Stimulated activated memory B cell treated with anti-CD40 and anti-IgM and Interleukin-4, amounts not matched to agents 10 μg/mL and 1 μg/mL and 100 μg/mL, for 72 hours (primary cell): Measurements from ENCODE around the gene TPRG1L.

Source experiments
- ATAC-seq: fragments of 150-1000 bp; cut with Tn5 transposase; 2 replicates; pipeline ENCODE4 v1.10.0; 2021
- H3K27ac Mint-ChIP-seq: one replicate; pipeline ENCODE4 v1.8.0; 2022; ENCODE audit warnings: mild to moderate bottlenecking, mixed read lengths
- H3K27me3 Mint-ChIP-seq: one replicate; pipeline ENCODE4 v1.8.0; 2022; ENCODE audit warnings: mixed read lengths
- H3K36me3 Mint-ChIP-seq: one replicate; pipeline ENCODE4 v1.8.0; 2022; ENCODE audit warnings: mixed read lengths
- H3K4me1 Mint-ChIP-seq: one replicate; pipeline ENCODE4 v1.8.0; 2022; ENCODE audit warnings: mixed read lengths
- H3K4me3 Mint-ChIP-seq: one replicate; pipeline ENCODE4 v1.8.0; 2022; ENCODE audit warnings: mild to moderate bottlenecking, moderate library complexity, mixed read lengths
- H3K9me3 Mint-ChIP-seq: one replicate; pipeline ENCODE4 v1.8.0; 2022; ENCODE audit warnings: mixed read lengths

Gene TPRG1L

GRCh38 chr1:3599816-3600215 is 25.0 kb upstream of the TPRG1L start:
- no peak overlapping the region for H3K4me3 Mint-ChIP-seq
- H3K36me3 Mint-ChIP-seq: no peaks in the 10 kb centered on the region
- peaks cover 35% of the 10 kb centered on the region for H3K27me3 Mint-ChIP-seq
- H3K9me3 Mint-ChIP-seq: no peaks in the 10 kb centered on the region
- H3K27ac Mint-ChIP-seq: no peak overlapping the region
- H3K4me1 Mint-ChIP-seq: peaks cover 27% of the 10 kb centered on the region
- no peak for ATAC-seq

- peaks cover 27% of the 10 kb centered on the region for H3K4me1 Mint-ChIP-seq
- H3K27ac Mint-ChIP-seq: no peak overlapping the region
Measured at GRCh38 chr1:3600354-3600753, 24.5 kb upstream of the TPRG1L start.

GRCh38 chr1:3601743-3602142 is 23.1 kb upstream of the TPRG1L start:
- Mint-ChIP-seq H3K36me3 (no peaks in the 10 kb centered on the region), H3K9me3 (no peaks in the 10 kb centered on the region), H3K27ac (no peak overlapping the region), H3K27me3 (peaks cover 35% of the 10 kb centered on the region), H3K4me1 (peaks cover 25% of the 10 kb centered on the region), H3K4me3 (no peak overlapping the region)
- ATAC-seq: no peak

More at GRCh38 chr1:3600354-3600753, 24.5 kb upstream of the TPRG1L start:
- Mint-ChIP-seq H3K27me3 (peaks cover 35% of the 10 kb centered on the region), H3K36me3 (no peaks in the 10 kb centered on the region), H3K4me3 (no peak overlapping the region), H3K9me3 (no peaks in the 10 kb centered on the region)
- ATAC-seq: no peak

GRCh38 chr1:3602375-3602774 is 22.4 kb upstream of the TPRG1L start:
- Mint-ChIP-seq H3K4me3 (no peak overlapping the region), H3K27me3 (peaks cover 36% of the 10 kb centered on the region), H3K9me3 (no peaks in the 10 kb centered on the region), H3K36me3 (no peaks in the 10 kb centered on the region), H3K27ac (no peak overlapping the region), H3K4me1 (peaks cover 19% of the 10 kb centered on the region)
- ATAC-seq: no peak

GRCh38 chr1:3603156-3603555 is 21.7 kb upstream of the TPRG1L start:
- Mint-ChIP-seq H3K9me3 (no peaks in the 10 kb centered on the region), H3K36me3 (no peaks in the 10 kb centered on the region), H3K27me3 (peaks cover 30% of the 10 kb centered on the region), H3K27ac (no peak overlapping the region), H3K4me3 (no peak overlapping the region), H3K4me1 (peaks cover 11% of the 10 kb centered on the region)
- no peak for ATAC-seq

GRCh38 chr1:3603571-3604467 is 21.0 kb upstream of the TPRG1L start:
- H3K4me3 Mint-ChIP-seq: no peak overlapping the region
- peak; percentile 25 for ATAC-seq
- H3K27me3 Mint-ChIP-seq: peaks cover 24% of the 10 kb centered on the region
- no peaks in the 10 kb centered on the region for H3K36me3 Mint-ChIP-seq
- H3K27ac Mint-ChIP-seq: no peak overlapping the region
- peaks cover 4% of the 10 kb centered on the region for H3K4me1 Mint-ChIP-seq
- H3K9me3 Mint-ChIP-seq: no peaks in the 10 kb centered on the region

GRCh38 chr1:3604468-3604974 is 20.3 kb upstream of the TPRG1L start:
- H3K36me3 Mint-ChIP-seq: no peaks in the 10 kb centered on the region
- H3K4me3 Mint-ChIP-seq: no peak overlapping the region
- no peak for ATAC-seq
- H3K27ac Mint-ChIP-seq: no peak overlapping the region
- H3K9me3 Mint-ChIP-seq: no peaks in the 10 kb centered on the region
- no peaks in the 10 kb centered on the region for H3K4me1 Mint-ChIP-seq
- peaks cover 24% of the 10 kb centered on the region for H3K27me3 Mint-ChIP-seq

- no peak for ATAC-seq
- H3K27ac Mint-ChIP-seq: no peak overlapping the region
- peaks cover 21% of the 10 kb centered on the region for H3K27me3 Mint-ChIP-seq
- no peaks in the 10 kb centered on the region for H3K9me3 Mint-ChIP-seq
- no peaks in the 10 kb centered on the region for H3K4me1 Mint-ChIP-seq
- no peaks in the 10 kb centered on the region for H3K36me3 Mint-ChIP-seq
- no peak overlapping the region for H3K4me3 Mint-ChIP-seq
Measured at GRCh38 chr1:3604997-3605823, 19.6 kb upstream of the TPRG1L start.

GRCh38 chr1:3606779-3607702 is 17.8 kb upstream of the TPRG1L start:
- peaks cover 12% of the 10 kb centered on the region for H3K4me1 Mint-ChIP-seq
- H3K27me3 Mint-ChIP-seq: peaks cover 35% of the 10 kb centered on the region
- H3K36me3 Mint-ChIP-seq: no peaks in the 10 kb centered on the region
- no peak for ATAC-seq
- no peaks in the 10 kb centered on the region for H3K9me3 Mint-ChIP-seq
- no peak overlapping the region for H3K27ac Mint-ChIP-seq
- no peak overlapping the region for H3K4me3 Mint-ChIP-seq

GRCh38 chr1:3607703-3608065 is 17.1 kb upstream of the TPRG1L start:
- Mint-ChIP-seq H3K36me3 (no peaks in the 10 kb centered on the region), H3K9me3 (no peaks in the 10 kb centered on the region), H3K27ac (no peak overlapping the region), H3K4me1 (peaks cover 14% of the 10 kb centered on the region), H3K27me3 (peaks cover 38% of the 10 kb centered on the region), H3K4me3 (no peak overlapping the region)
- no peak for ATAC-seq

- Mint-ChIP-seq H3K4me1 (peaks cover 14% of the 10 kb centered on the region), H3K27me3 (peaks cover 42% of the 10 kb centered on the region), H3K4me3 (no peak overlapping the region), H3K27ac (no peak overlapping the region), H3K36me3 (no peaks in the 10 kb centered on the region), H3K9me3 (no peaks in the 10 kb centered on the region)
- no peak for ATAC-seq
Measured at GRCh38 chr1:3608154-3608553, 16.7 kb upstream of the TPRG1L start.

GRCh38 chr1:3609016-3609768 is 15.6 kb upstream of the TPRG1L start:
- no peak overlapping the region for H3K4me3 Mint-ChIP-seq
- peaks cover 52% of the 10 kb centered on the region for H3K27me3 Mint-ChIP-seq
- ATAC-seq: no peak
- H3K9me3 Mint-ChIP-seq: no peaks in the 10 kb centered on the region
- no peaks in the 10 kb centered on the region for H3K36me3 Mint-ChIP-seq
- no peak overlapping the region for H3K27ac Mint-ChIP-seq
- H3K4me1 Mint-ChIP-seq: peaks cover 14% of the 10 kb centered on the region

GRCh38 chr1:3609769-3610526 is 14.9 kb upstream of the TPRG1L start:
- H3K27me3 Mint-ChIP-seq: peaks cover 60% of the 10 kb centered on the region
- no peak overlapping the region for H3K4me3 Mint-ChIP-seq
- ATAC-seq: no peak
- H3K9me3 Mint-ChIP-seq: no peaks in the 10 kb centered on the region
- peaks cover 14% of the 10 kb centered on the region for H3K4me1 Mint-ChIP-seq
- no peaks in the 10 kb centered on the region for H3K36me3 Mint-ChIP-seq
- no peak overlapping the region for H3K27ac Mint-ChIP-seq
